SK-N-DZ (cell line): ENCODE results near the gene ZNF292. TPM values are rescaled to one million over a fixed set of nuclear protein-coding genes. Genes with fewer than 3 reads are reported as not detected.
"Not testable (repeated sequence)": the region's sequence is repeated elsewhere in the genome, so short reads cannot be mapped to it uniquely, and the experiment has no call there.

Source experiments
- DNase-seq: peaks from one replicate; pipeline ENCODE4 v3.0.0-alpha.2; 2015; ENCODE audit warnings: low spot score
- polyA plus RNA-seq, 2 experiments: library from polyadenylated mRNA; depleted of rRNA; stranded (reverse); fragments of >200 nt; gene quantifications; 2 replicates each; pipeline ENCODE4 v1.2.3, GENCODE V29; 2014

Gene ZNF292
- polyA plus RNA-seq (2014; cell fraction: cytosol; rRNA removed) = 13.4 and 13.8 TPM in 2 replicates
- polyA plus RNA-seq (2014; cell fraction: nucleus; rRNA removed) = 28.5 and 41.0 TPM in 2 replicates

- DNase-seq = peak; percentile 98
Observed at GRCh38 chr6:87154993-87155841, at the start of gene ZNF292. Gene ZNF292 (plus strand): TSS chr6:87155565. CDS start chr6:87155592, 27 bp downstream.

- no peak for DNase-seq
Observed at GRCh38 chr6:87105823-87106222, 49.5 kb upstream of the ZNF292 start.

DNA sequence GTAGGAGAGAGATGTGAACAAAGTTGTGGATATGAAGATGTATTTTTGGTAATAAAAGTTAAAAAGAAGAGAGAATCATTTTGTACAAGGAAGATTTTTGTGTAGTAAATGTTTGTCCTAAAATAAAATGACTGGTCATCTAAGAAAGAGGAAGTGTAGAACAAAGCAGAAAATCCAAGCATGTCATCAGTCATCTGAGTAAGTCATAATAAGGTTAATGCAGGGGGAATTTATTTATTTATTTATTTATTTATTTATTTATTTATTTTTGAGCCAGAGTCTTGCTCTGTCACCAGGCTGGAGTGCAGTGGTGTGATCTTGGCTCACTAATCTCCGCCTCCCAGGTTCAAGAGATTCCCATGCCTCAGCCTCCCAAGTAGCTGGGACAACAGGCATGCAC lies 44.7 kb upstream of the ZNF292 start:
- DNase-seq = no peak

DNA sequence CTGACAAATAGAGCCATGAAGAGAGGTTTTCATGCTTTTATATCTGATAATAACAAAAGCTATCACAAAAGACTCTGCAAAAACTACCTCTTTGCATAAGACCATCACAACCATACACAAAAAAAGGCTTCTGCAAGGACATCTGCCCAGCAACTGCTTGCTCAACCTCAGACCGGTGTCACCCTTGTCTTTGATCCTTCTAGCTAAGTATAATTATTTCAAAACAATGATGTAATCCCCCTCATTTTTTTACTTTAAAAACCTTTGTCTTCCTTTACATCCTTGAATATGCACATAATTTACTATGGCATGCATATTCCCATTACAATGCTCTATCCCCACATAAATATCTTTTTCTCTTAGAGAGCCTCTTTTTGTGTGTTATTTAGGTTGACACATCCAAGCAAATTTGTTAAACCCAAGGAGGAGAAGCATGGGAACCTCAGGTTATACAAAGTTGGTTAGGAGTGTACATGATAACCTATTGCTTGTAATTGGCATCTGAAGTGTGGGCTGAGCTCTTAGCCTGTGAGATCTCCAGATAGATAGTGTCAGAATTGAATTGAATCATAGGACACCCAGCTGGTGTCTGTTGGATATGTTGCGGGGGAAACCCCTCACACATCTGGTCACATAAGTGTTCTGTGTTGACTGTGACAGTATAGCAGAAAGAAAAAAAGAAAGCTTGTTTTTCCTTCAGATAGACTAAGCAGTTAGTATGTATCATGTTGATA lies 39.8 kb upstream of the ZNF292 start:
- peak; percentile 83 for DNase-seq

- no peak for DNase-seq
Observed at GRCh38 chr6:87116922-87117321, 38.4 kb upstream of the ZNF292 start.

GRCh38 chr6:87118054-87118453 lies 37.3 kb upstream of the ZNF292 start:
- DNase-seq = no peak

- DNase-seq = no peak
Observed at GRCh38 chr6:87122477-87122876, 32.9 kb upstream of the ZNF292 start.

DNA sequence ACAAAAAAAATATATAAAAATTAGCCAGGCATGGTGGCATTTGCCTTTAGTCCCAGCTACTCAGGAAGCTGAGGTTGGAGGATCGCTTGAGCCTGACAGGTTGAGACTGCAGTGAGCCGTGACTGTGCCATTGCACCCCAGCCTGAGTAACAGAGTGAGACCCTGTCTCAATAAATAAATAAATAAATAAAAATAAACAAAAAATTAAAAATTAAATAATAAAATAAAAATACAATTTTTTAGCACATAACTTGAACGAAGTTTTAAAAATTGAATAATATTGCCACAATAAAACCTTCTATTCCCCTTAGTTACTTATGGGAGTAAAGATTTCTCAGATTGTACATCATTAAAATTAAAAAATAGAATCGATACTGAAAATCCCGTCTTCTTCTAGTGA lies 31.3 kb upstream of the ZNF292 start:
- no peak for DNase-seq

- DNase-seq = no peak
Observed at GRCh38 chr6:87126501-87126900, 28.9 kb upstream of the ZNF292 start.

DNA sequence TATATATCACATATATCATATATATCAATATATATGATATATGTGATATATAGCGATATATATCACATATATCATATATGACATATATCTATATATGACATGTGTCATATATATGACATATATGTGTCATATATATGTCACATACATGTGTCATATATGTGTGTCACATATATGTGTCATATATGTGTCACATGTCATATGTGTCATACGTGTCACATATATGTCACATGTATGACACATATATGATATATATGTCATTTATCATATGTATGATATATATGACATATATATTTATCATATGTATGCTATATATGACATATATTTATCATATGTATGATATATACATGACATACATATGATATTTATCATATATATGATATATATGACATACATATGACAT lies 27.6 kb upstream of the ZNF292 start:
- no peak for DNase-seq

GRCh38 chr6:87136963-87137362 lies 18.4 kb upstream of the ZNF292 start:
- no peak for DNase-seq

GRCh38 chr6:87139236-87139635 lies 16.1 kb upstream of the ZNF292 start:
- peak; percentile 34 for DNase-seq

- DNase-seq = not testable (repeated sequence)
Observed at GRCh38 chr6:87139927-87140326, 15.4 kb upstream of the ZNF292 start.

DNA sequence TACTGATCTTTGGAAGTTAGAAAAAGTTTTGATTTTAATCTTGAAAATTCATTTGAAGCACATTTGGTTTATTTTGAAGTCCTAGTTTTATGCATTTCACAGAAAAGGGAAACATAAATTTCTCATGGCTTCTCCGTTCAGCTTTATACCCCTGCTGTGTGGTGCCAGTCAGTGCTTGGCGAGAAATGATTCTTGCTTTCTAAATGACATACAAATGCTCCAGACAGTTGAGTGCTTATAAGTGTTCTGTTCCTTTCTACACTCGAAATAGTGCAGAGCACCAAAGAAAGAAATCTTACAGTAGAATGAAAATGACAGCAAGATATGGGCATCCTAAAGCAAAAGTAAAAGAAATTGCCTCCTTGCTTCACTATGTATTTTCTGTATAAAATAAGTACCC lies 9.0 kb upstream of the ZNF292 start:
- DNase-seq = no peak

GRCh38 chr6:87150406-87150805 lies 5.0 kb upstream of the ZNF292 start:
- no peak for DNase-seq

- DNase-seq = no peak
Observed at GRCh38 chr6:87151471-87151780, 3.9 kb upstream of the ZNF292 start.

DNA sequence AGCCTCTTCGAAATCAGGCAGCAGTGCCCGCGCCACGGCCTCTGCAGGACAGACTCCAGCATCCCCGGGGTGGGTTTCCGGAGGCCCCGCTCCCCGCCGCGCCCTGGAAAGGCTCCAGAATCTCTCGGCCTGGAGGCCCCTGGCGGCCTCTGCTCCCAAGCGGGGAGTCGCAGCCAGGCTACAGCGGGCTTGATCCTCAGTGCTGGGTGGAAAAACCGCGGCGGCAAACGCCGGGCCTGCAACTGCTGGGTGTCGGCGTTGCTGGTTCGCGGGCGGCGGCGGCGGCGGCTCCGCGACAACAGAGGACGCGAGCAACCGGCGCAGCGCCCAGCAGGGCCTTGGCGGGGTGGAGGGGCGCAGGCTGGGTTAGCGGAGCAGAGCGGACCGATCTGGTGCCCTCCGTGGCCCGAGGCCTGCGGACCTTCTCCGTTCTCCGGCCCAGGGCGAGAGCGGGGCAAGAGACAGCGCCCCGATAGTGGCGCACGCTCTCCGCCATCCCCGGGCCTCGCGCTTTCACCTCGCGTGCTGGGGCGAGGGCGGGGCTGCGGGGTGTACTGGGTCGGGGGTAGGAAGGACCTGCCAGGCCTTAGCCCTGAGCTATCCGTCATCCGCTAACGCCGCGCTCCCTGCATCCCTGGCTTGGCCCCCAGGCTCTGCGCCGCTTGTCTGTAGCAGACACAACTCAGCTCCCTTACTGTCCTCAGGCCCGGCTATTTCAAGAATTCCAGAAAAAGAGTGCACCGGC lies 3.4 kb upstream of the ZNF292 start:
- DNase-seq = peak; percentile 81

GRCh38 chr6:87152526-87152955 lies 2.8 kb upstream of the ZNF292 start:
- DNase-seq = no peak

DNA sequence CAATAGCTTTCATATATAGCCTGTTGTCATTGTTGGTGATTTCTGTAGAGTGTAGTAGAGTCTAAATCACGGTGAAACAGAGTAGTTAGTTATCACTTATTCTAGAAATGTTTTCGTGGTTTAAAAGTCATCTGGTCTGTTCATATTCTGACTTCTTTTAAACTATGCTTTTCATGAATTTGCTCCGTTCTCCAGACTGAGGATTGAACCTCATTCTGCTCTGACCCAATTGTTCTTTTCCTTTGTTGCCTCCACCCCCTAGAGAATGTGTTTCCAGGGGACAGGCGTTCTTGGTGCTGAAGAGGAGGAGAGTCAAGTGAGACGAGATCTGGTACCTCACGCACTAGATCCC lies 748 bp upstream of the ZNF292 start:
- DNase-seq = no peak

GRCh38 chr6:87155842-87156815 lies 764 bp downstream of the ZNF292 start:
- no peak for DNase-seq

GRCh38 chr6:87157596-87157995 lies 2.2 kb downstream of the ZNF292 start:
- not testable (repeated sequence) for DNase-seq
